Measurements from ENCODE around the gene RFTN1.

GRCh38 chr3:16329826-16330129, 183.7 kb downstream of the RFTN1 start:
- TF ChIP-seq, protein P1, sequence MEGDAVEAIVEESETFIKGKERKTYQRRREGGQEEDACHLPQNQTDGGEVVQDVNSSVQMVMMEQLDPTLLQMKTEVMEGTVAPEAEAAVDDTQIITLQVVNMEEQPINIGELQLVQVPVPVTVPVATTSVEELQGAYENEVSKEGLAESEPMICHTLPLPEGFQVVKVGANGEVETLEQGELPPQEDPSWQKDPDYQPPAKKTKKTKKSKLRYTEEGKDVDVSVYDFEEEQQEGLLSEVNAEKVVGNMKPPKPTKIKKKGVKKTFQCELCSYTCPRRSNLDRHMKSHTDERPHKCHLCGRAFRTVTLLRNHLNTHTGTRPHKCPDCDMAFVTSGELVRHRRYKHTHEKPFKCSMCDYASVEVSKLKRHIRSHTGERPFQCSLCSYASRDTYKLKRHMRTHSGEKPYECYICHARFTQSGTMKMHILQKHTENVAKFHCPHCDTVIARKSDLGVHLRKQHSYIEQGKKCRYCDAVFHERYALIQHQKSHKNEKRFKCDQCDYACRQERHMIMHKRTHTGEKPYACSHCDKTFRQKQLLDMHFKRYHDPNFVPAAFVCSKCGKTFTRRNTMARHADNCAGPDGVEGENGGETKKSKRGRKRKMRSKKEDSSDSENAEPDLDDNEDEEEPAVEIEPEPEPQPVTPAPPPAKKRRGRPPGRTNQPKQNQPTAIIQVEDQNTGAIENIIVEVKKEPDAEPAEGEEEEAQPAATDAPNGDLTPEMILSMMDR (conservative IDR thresholded peaks at IDR 0.05; ENCODE audit: low read length) = no peak
- TF ChIP-seq EZH2phosphoT487 (IDR thresholded peaks at IDR 0.05; ENCODE audit: borderline replicate concordance, low read depth, low read length) = no peak

Measured in OCI-LY7 (cell line).